K562 (cell line): Measurements from ENCODE around the gene COMMD10. TPM values are rescaled to one million over a fixed set of nuclear protein-coding genes. Genes with fewer than 3 reads are reported as not detected.
A peak's percentile ranks its signal among the peaks of the same experiment; 100 is the strongest.

Experiments
- CBFB ChIP-seq: sonication (generic); formaldehyde crosslinking; IDR thresholded peaks from 2 replicates; pipeline ENCODE4 v1.4.0; 2020; ENCODE audit warnings: mild to moderate bottlenecking, missing genetic modification reagents
- CBX5 ChIP-seq: IDR thresholded peaks from 2 replicates; pipeline ENCODE4 v1.6.1; 2014; ENCODE audit warnings: low read depth, borderline replicate concordance
- CCAR2 ChIP-seq: fragments of 200-400 bp; formaldehyde crosslinking; IDR thresholded peaks from 2 replicates; pipeline ENCODE4 v1.6.1; 2017; ENCODE audit warnings: mild to moderate bottlenecking, low read depth, low read length
- ETV6 ChIP-seq, 3 experiments: fragments of 150-350 bp in 1 of 3; sonication (generic) in 1 of 3; formaldehyde crosslinking in 1 of 3; IDR thresholded peaks; 2 replicates each; pipeline versions ENCODE4 v1.6.1 to v1.8.0; 2014 to 2022; ENCODE audit warnings: borderline replicate concordance in 2 of 3, low read depth in 2 of 3, antibody characterized with exemption in 1 of 3, low read length in 1 of 3, mild to moderate bottlenecking in 1 of 3, missing genetic modification reagents in 1 of 3
- HMG20A ChIP-seq: fragments of 450-650 bp; formaldehyde crosslinking; conservative IDR thresholded peaks from 2 replicates; pipeline ENCODE4 v1.4.0; 2020; ENCODE audit warnings: mild to moderate bottlenecking, mixed read lengths
- HOXB6 ChIP-seq: fragments of 250-450 bp; sonication (Bioruptor Pico); IDR thresholded peaks from 2 replicates; pipeline ENCODE4 v1.5.1; 2022; ENCODE audit warnings: mild to moderate bottlenecking, borderline replicate concordance
- IRF9 ChIP-seq: fragments of 450-650 bp; IDR thresholded peaks from 2 replicates; pipeline ENCODE4 v1.6.1; 2016; ENCODE audit warnings: missing biosample characterization, missing genetic modification characterization
- KHSRP ChIP-seq: fragments of 450-650 bp; IDR thresholded peaks from 2 replicates; pipeline ENCODE4 v1.6.1; 2017
- MAFG ChIP-seq: fragments of 450-650 bp; conservative IDR thresholded peaks from 2 replicates; pipeline ENCODE4 v1.6.1; 2016; ENCODE audit warnings: missing genetic modification characterization, missing compliant biosample characterization
- MIER1 ChIP-seq: fragments of 450-650 bp; IDR thresholded peaks from 2 replicates; pipeline ENCODE4 v1.6.1; 2016; ENCODE audit warnings: antibody characterized with exemption, mild to moderate bottlenecking, low read depth
- MLX ChIP-seq, 2 experiments: fragments of 450-650 bp in 1 of 2; sonication (generic) in 1 of 2; formaldehyde crosslinking; conservative IDR thresholded peaks; 2 replicates each; pipeline versions ENCODE4 v1.4.0 to v1.8.1; 2020 to 2022; ENCODE audit warnings: mild to moderate bottlenecking in 1 of 2, missing genetic modification reagents in 1 of 2
- NR0B1 ChIP-seq: fragments of 450-650 bp; IDR thresholded peaks from one replicate; pipeline ENCODE4 v1.6.1; 2018; ENCODE audit warnings: mild to moderate bottlenecking, moderate library complexity; ENCODE audit not compliant: partially characterized antibody
- PTRF ChIP-seq: fragments of 450-650 bp; IDR thresholded peaks from 2 replicates; pipeline ENCODE4 v1.6.1; 2016; ENCODE audit warnings: mild to moderate bottlenecking, missing genetic modification characterization, missing compliant biosample characterization
- RBM22 ChIP-seq: fragments of 200-400 bp; formaldehyde crosslinking; IDR thresholded peaks from 2 replicates; pipeline ENCODE4 v1.6.1; 2018; ENCODE audit warnings: low read length, low read depth; ENCODE audit not compliant: poor library complexity, severe bottlenecking
- SMAD1 ChIP-seq: fragments of 150-350 bp; IDR thresholded peaks from 2 replicates; pipeline ENCODE4 v1.6.1; 2014; ENCODE audit warnings: low read length, low read depth; ENCODE audit not compliant: partially characterized antibody
- SREBF2 ChIP-seq: sonication (generic); formaldehyde crosslinking; IDR thresholded peaks from 2 replicates; pipeline ENCODE4 v1.4.0; 2020; ENCODE audit warnings: mild to moderate bottlenecking, missing genetic modification reagents
- SRSF9 ChIP-seq: fragments of 200-400 bp; formaldehyde crosslinking; IDR thresholded peaks from 2 replicates; pipeline ENCODE4 v1.6.1; 2017; ENCODE audit warnings: low read depth, low read length, borderline replicate concordance
- TAF7 ChIP-seq: fragments of 450-650 bp; IDR thresholded peaks from 2 replicates; pipeline ENCODE4 v1.6.1; 2016; ENCODE audit warnings: missing genetic modification characterization, missing compliant biosample characterization
- TRIM24 ChIP-seq, 2 experiments: fragments of 450-650 bp; IDR thresholded peaks; 2 replicates each; pipeline ENCODE4 v1.6.1; 2016
- ZMIZ1 ChIP-seq, 2 experiments: fragments of 150-350 bp in 1 of 2; IDR thresholded peaks; 2 replicates each; pipeline ENCODE4 v1.6.1; 2012 to 2016; ENCODE audit warnings: low read depth in 2 of 2, low read length in 2 of 2, mild to moderate bottlenecking in 1 of 2, moderate library complexity in 1 of 2
- ZNF197 ChIP-seq: fragments of 200-800 bp; sonication (Bioruptor generic); IDR thresholded peaks from 2 replicates; pipeline ENCODE4 v1.6.1; 2016; ENCODE audit warnings: low read depth, missing genetic modification characterization, missing compliant biosample characterization
- polyA plus RNA-seq, 8 experiments: library from polyadenylated mRNA; depleted of rRNA in 4 of 8; stranded (reverse) in 5 of 8; unstranded in 3 of 8; fragments of >200 nt; fragmentation: Nextera tagmentation in 2 of 8; fragmentation: Illumina TruSeq in 1 of 8; extraction: Ambion mirVana in 2 of 8; extraction: Trizol in 1 of 8; gene quantifications; 2 replicates each; pipeline versions ENCODE4 v1.2.1 to v1.2.3, GENCODE V29; 2011 to 2014; ENCODE audit warnings: inconsistent platforms in 1 of 8, missing spikeins in 1 of 8
- total RNA-seq, 7 experiments: library from RNA; depleted of rRNA in 6 of 7; stranded (reverse); fragments of >200 nt in 6 of 7; fragmentation: Illumina TruSeq in 2 of 7; extraction: Trizol in 2 of 7; gene quantifications; 2 replicates each; pipeline versions ENCODE4 v1.2.1 to v1.2.3, GENCODE V29; 2011 to 2021; ENCODE audit warnings: low replicate concordance in 1 of 7

The COMMD10 gene
- total and polyA plus RNA-seq, 9 of the 15 experiments (the other 6 are each of a cell fraction or from before 2014, with no cell fraction given), result 17.9 to 101 (median 28.0) TPM

GRCh38 chr5:116084871-116085715 is at the start of gene COMMD10 (continued):
- no peak for TF ChIP-seq MLX (CRISPR knock-in tag; conservative IDR thresholded peaks at IDR 0.05)
- no peak for TF ChIP-seq MIER1
- no peak for TF ChIP-seq CCAR2
- peak; percentile 57; the same call in 1 of the 2 replicates for TF ChIP-seq TAF7 (tag)
- TF ChIP-seq IRF9 (tag), result 0 out of 2 replicates have a peak, but pooled peaks have one; percentile 19
- TF ChIP-seq CBX5, result no peak
- no peak for TF ChIP-seq NR0B1
- no peak for TF ChIP-seq CBFB
- no peak for TF ChIP-seq KHSRP
- TF ChIP-seq TRIM24 (IDR thresholded peaks at IDR 0.05), result no peak
- TF ChIP-seq RBM22, result peak; percentile 39
- TF ChIP-seq ZMIZ1 (IDR thresholded peaks at IDR 0.05; ENCODE audit: low read depth in 2 of 2, low read length in 2 of 2), result no peak
- no peak for TF ChIP-seq MAFG
- no peak for TF ChIP-seq SREBF2 (CRISPR knock-in tag)
- TF ChIP-seq SMAD1, result no peak
- TF ChIP-seq SRSF9, result no peak
- no peak for TF ChIP-seq HMG20A (CRISPR knock-in tag)
- no peak for TF ChIP-seq ZNF197 (CRISPR knock-in tag)
- TF ChIP-seq HOXB6 (CRISPR knock-in tag), result no peak
- no peak; a peak in 1 of 4 replicates for TF ChIP-seq ETV6 (IDR thresholded peaks at IDR 0.05; ENCODE audit: borderline replicate concordance in 1 of 2, low read depth in 2 of 2, low read length in 1 of 2)
- 0 out of 2 replicates have a peak, but pooled peaks have one; percentile 69 for TF ChIP-seq ETV6 (CRISPR knock-in tag; IDR thresholded peaks at IDR 0.05; ENCODE audit: borderline replicate concordance)
- TF ChIP-seq PTRF, result no peak
